Measurements from ENCODE around the gene TEKT2.

Gene TEKT2

GRCh38 chr1:36055706-36056105 lies 28.2 kb upstream of the TEKT2 start:
- no peak for DNase-seq (ENCODE audit: low spot score)
- TF ChIP-seq, protein P1, sequence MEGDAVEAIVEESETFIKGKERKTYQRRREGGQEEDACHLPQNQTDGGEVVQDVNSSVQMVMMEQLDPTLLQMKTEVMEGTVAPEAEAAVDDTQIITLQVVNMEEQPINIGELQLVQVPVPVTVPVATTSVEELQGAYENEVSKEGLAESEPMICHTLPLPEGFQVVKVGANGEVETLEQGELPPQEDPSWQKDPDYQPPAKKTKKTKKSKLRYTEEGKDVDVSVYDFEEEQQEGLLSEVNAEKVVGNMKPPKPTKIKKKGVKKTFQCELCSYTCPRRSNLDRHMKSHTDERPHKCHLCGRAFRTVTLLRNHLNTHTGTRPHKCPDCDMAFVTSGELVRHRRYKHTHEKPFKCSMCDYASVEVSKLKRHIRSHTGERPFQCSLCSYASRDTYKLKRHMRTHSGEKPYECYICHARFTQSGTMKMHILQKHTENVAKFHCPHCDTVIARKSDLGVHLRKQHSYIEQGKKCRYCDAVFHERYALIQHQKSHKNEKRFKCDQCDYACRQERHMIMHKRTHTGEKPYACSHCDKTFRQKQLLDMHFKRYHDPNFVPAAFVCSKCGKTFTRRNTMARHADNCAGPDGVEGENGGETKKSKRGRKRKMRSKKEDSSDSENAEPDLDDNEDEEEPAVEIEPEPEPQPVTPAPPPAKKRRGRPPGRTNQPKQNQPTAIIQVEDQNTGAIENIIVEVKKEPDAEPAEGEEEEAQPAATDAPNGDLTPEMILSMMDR (conservative IDR thresholded peaks at IDR 0.05; ENCODE audit: low read depth) = no peak
- ChIA-PET CTCF (no interaction called here), POLR2A (ENCODE audit: low non-redundant PET) (interaction anchor here (0.6 kb wide), 1 partner anchor 1206 kb away, joined by 4 read pairs; no protein-coding TSS in a partner anchor)
- H3K27ac ChIP-seq = no peak overlapping the region

DNA sequence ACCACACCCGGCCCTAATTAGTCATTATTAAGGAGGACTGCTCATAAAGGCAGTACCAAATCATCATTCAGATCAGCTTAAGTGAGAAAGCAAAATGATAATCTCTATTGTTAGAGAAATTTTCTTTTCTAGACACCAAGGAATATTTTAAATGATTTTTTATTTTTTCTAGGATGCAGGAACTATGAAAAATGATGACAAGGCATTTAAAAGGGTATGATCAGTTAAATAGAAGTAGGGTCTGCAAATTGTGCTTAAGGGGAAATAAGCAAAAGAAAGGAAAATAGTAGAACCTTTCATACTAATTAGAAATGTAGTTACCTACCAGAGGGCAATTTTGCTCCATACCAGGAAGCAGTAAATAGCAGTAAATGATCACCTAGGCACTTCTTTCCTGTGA lies 21.6 kb upstream of the TEKT2 start:
- no peak overlapping the region for H3K27ac ChIP-seq
- no peak for DNase-seq (ENCODE audit: low spot score)
- POLR2A ChIA-PET (ENCODE audit: low non-redundant PET) = no interaction called here
- CTCF ChIA-PET = interaction anchor here (0.6 kb wide), 1 partner anchor 1688 kb away, joined by 4 read pairs; no protein-coding TSS in a partner anchor
- TF ChIP-seq, protein P1 (conservative IDR thresholded peaks at IDR 0.05; ENCODE audit: low read depth) = no peak

- ChIA-PET CTCF (interaction anchor here (0.6 kb wide), 1 partner anchor 106 kb away, joined by 3 read pairs; no protein-coding TSS in a partner anchor), POLR2A (ENCODE audit: low non-redundant PET) (no interaction called here)
- TF ChIP-seq, protein P1 (conservative IDR thresholded peaks at IDR 0.05; ENCODE audit: low read depth) = no peak
- no peak for DNase-seq (ENCODE audit: low spot score)
- H3K27ac ChIP-seq = no peak overlapping the region
Observed at GRCh38 chr1:36067871-36068270, 16.0 kb upstream of the TEKT2 start.

DNA sequence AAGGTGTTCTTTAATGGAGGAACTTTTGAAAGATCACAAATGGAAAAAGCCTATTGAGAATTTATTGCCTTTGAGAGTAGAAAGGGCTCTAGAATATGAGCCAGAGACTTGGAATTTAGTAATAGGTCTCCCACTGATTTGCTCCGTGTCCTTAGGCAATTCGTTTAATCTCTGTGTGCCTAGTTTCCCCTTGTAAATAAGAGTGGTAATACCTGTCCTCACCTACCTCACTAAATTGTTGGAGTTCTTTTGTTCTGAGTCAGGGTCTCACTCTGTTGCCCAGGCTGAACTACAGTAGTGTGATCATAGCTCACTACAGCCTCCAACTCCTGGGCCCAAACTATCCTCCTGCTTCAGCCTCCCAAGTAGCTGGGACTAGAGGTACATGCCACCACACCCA lies 15.0 kb upstream of the TEKT2 start:
- DNase-seq (ENCODE audit: low spot score) = no peak
- ChIA-PET CTCF (interaction anchor here (0.5 kb wide), 1 partner anchor 189 kb away, joined by 5 read pairs; no protein-coding TSS in a partner anchor), POLR2A (ENCODE audit: low non-redundant PET) (no interaction called here)
- TF ChIP-seq, protein P1 (conservative IDR thresholded peaks at IDR 0.05; ENCODE audit: low read depth) = no peak
- H3K27ac ChIP-seq = no peak overlapping the region

GRCh38 chr1:36070349-36070748 lies 13.5 kb upstream of the TEKT2 start:
- ChIA-PET POLR2A (ENCODE audit: low non-redundant PET) (no interaction called here), CTCF (no interaction called here)
- DNase-seq (ENCODE audit: low spot score) = no peak
- H3K27ac ChIP-seq = no peak overlapping the region
- TF ChIP-seq, protein P1 (conservative IDR thresholded peaks at IDR 0.05; ENCODE audit: low read depth) = no peak

DNA sequence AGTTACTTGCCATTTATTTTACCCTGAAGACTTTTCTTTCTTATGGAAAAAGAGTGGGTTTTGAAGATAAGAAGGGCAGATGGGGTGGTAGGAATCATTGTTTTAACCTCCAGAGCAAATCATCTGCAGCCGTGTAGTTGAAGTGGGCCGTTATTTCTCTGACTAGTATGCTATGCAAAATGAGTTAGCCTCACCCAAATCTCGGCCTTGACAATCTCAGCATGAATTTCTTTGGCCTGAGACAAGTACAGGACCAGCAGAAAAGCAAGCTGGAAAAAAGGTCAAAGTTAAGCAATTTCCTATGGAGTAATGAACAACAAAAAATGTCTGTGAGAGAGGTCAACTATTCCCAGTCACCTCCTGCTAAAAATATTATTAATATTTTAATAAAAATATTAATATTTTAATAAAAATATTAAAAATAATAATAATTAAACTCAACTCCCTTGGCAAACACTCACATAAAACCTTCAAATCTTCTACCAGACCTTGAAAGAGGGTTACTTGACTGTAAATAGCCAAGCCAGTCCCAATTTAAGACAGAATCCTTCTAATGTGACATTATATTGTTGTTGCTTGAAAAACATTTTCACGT lies 6.8 kb upstream of the TEKT2 start:
- ChIA-PET POLR2A (ENCODE audit: low non-redundant PET) (no interaction called here), CTCF (interaction anchor here (0.6 kb wide), 1 partner anchor 72 kb away, joined by 9 read pairs; no protein-coding TSS in a partner anchor)
- DNase-seq (ENCODE audit: low spot score) = no peak
- TF ChIP-seq, protein P1 (conservative IDR thresholded peaks at IDR 0.05; ENCODE audit: low read depth) = no peak
- H3K27ac ChIP-seq = no peak overlapping the region
